ENCODE results near the gene GPR17. TPM values are rescaled to one million over a fixed set of nuclear protein-coding genes. Genes with fewer than 3 reads are reported as not detected.

The GPR17 gene
- total RNA-seq, 2 donors from 2014 or later: 0.31 TPM; not detected in 1

GRCh38 chr2:127661072-127661649 is 15.2 kb downstream of the GPR17 start:
- ATAC-seq (no peak), DNase-seq (peak in 1 of 2 donors; percentile 24)
- intact Hi-C loops (cut with DNase I, micrococcal nuclease): no loop called here

- peak; percentile 41 for ATAC-seq
- intact Hi-C loops (cut with DNase I, micrococcal nuclease): no loop called here
- peak in 1 of 2 donors; percentile 21 for DNase-seq
These were observed 16.1 kb downstream of the GPR17 start for GRCh38 chr2:127661949-127662510.

GRCh38 chr2:127662937-127663565 is 17.1 kb downstream of the GPR17 start:
- ATAC-seq (no peak), DNase-seq (peak in 1 of 2 donors; percentile 23)
- intact Hi-C loops (cut with DNase I, micrococcal nuclease): no loop called here

- DNase-seq: no peak
- ATAC-seq: no peak
- intact Hi-C loops (cut with DNase I, micrococcal nuclease): no loop called here
These were observed 17.7 kb downstream of the GPR17 start for GRCh38 chr2:127663566-127664064.

GRCh38 chr2:127664065-127664894 is 18.3 kb downstream of the GPR17 start:
- ATAC-seq: peak; percentile 53
- peak in 1 of 2 donors; percentile 25 for DNase-seq
- intact Hi-C loops (cut with DNase I, micrococcal nuclease): no loop called here

GRCh38 chr2:127664895-127665225 is 18.9 kb downstream of the GPR17 start:
- intact Hi-C loops (cut with DNase I, micrococcal nuclease): no loop called here
- ATAC-seq (no peak), DNase-seq (no peak)

- DNase-seq: no peak
- no peak for ATAC-seq
- intact Hi-C loops (cut with DNase I, micrococcal nuclease): no loop called here
These were observed 19.4 kb downstream of the GPR17 start for GRCh38 chr2:127665267-127665893.

GRCh38 chr2:127669056-127669455 is 23.1 kb downstream of the GPR17 start:
- DNase-seq (no peak), ATAC-seq (no peak)
- intact Hi-C loops (cut with DNase I, micrococcal nuclease): no loop called here

GRCh38 chr2:127670055-127670956 is 24.4 kb downstream of the GPR17 start:
- intact Hi-C loops (cut with DNase I, micrococcal nuclease): no loop called here
- ATAC-seq (no peak), DNase-seq (no peak)

- ATAC-seq: no peak
These were observed 25.0 kb downstream of the GPR17 start for GRCh38 chr2:127670957-127671290.

GRCh38 chr2:127671557-127672302 is 25.8 kb downstream of the GPR17 start:
- intact Hi-C loops (cut with DNase I, micrococcal nuclease): no loop called here
- DNase-seq (no peak), ATAC-seq (no peak)

More at GRCh38 chr2:127670957-127671290, 25.0 kb downstream of the GPR17 start:
- intact Hi-C loops (cut with DNase I, micrococcal nuclease): no loop called here
- DNase-seq: no peak

GRCh38 chr2:127672341-127673224 is 26.6 kb downstream of the GPR17 start:
- DNase-seq (no peak), ATAC-seq (no peak)
- intact Hi-C loops (cut with DNase I, micrococcal nuclease): no loop called here

GRCh38 chr2:127673291-127674069 is 27.5 kb downstream of the GPR17 start:
- DNase-seq: no peak
- intact Hi-C loops (cut with DNase I, micrococcal nuclease): no loop called here
- ATAC-seq: no peak

- peak; percentile 59 for ATAC-seq
- DNase-seq: peak in 1 of 2 donors; percentile 34
- intact Hi-C loops (cut with DNase I, micrococcal nuclease): no loop called here
These were observed 28.6 kb downstream of the GPR17 start for GRCh38 chr2:127674241-127675209.
